HK-2 (cell line): Measurements from ENCODE around the gene PDP2.

Experiments used
- DNase-seq: peaks from one replicate; pipeline ENCODE4 v3.0.0-alpha.2; 2018; ENCODE audit not compliant: unreplicated experiment

PDP2 gene

DNA sequence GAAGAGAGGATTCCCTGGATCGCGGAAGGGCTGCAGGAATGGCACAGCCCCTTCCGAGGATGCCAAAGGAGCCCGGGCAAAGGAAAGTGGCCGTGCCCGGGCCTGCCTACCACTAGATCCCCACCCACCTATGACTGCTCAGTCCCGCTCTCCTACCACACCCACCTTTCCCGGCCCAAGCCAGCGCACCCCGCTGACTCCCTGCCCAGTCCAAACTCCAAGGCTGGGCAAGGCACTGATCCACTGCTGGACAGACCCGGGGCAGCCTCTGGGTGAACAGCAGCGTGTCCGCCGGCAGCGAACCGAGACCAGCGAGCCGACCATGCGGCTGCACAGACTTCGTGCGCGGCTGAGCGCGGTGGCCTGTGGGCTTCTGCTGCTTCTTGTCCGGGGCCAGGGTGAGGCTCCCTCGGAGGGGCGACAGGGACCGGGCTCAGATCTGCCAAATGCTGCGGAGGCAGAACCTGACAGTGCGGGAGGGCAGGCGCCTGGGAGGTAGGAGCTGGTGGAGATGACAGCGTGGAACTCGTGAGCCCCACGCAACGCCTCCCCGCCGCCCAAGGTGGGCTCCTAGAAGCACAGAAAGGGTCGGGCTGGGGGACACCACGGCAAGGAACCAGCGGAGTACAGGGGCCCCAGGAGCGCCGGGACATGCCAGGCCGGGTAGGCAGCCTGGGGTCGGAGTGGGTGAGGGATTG lies 55.1 kb downstream of the PDP2 start, which contains the start of gene CES2:
Gene CES2, plus strand, starts transcription at position 203 of the 698 bp plus-strand sequence. Its CDS starts 120 bp downstream, at position 323.
- DNase-seq, result peak; percentile 72

- DNase-seq, result no peak
Observed at GRCh38 chr16:66936462-66936861, 56.1 kb downstream of the PDP2 start.

GRCh38 chr16:66936889-66937554 lies 56.7 kb downstream of the PDP2 start:
- no peak for DNase-seq

GRCh38 chr16:66937725-66938337 lies 57.5 kb downstream of the PDP2 start:
- DNase-seq, result no peak

- DNase-seq, result no peak
Observed at GRCh38 chr16:66939366-66939765, 59.1 kb downstream of the PDP2 start.

DNA sequence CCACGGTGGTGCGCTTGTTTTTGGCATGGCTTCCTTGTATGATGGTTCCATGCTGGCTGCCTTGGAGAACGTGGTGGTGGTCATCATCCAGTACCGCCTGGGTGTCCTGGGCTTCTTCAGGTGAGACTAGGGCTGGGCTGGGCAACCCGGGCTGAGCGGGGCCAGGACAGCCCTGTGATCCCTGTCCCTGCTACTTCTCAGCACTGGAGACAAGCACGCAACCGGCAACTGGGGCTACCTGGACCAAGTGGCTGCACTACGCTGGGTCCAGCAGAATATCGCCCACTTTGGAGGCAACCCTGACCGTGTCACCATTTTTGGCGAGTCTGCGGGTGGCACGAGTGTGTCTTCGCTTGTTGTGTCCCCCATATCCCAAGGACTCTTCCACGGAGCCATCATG lies 59.9 kb downstream of the PDP2 start:
- DNase-seq, result no peak
